ENCODE measurements around the gene C1orf216. TPM values are rescaled to one million over a fixed set of nuclear protein-coding genes. Genes with fewer than 3 reads are reported as not detected.
"Not testable (repeated sequence)": the region's sequence is repeated elsewhere in the genome, so short reads cannot be mapped to it uniquely, and the experiment has no call there.

Gene C1orf216
- total and polyA plus RNA-seq, 9 donors = 6.5 to 20.0 (median 12.1) TPM

DNA sequence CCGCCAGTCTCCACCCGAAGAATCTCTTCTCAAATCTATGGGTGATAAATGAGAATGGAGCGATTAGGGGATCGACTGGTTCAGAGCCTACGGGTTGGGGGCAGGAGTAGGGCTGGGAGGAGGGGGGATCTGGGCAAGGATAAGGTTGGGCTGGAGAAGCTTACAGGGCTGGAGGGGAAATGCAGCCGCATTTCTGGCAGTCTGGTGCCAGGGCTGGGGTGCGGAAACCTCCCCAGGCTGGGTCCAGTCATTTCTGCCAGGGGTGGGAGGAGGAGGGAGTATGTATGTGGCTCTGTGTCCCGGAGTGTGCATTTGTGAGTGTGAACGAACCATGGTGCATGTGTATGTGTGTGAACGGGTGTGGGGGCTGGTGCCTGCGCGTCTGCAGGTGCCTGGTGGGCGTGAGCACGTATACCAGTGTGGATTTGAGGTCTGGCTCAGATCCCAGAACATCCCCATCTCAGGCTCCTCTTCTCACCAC lies 10.2 kb downstream of the C1orf216 start:
- TF ChIP-seq POLR2A (IDR thresholded peaks at IDR 0.05) (no peak), EP300 (IDR thresholded peaks at IDR 0.05) (no peak)
- TF ChIP-seq, protein P1, sequence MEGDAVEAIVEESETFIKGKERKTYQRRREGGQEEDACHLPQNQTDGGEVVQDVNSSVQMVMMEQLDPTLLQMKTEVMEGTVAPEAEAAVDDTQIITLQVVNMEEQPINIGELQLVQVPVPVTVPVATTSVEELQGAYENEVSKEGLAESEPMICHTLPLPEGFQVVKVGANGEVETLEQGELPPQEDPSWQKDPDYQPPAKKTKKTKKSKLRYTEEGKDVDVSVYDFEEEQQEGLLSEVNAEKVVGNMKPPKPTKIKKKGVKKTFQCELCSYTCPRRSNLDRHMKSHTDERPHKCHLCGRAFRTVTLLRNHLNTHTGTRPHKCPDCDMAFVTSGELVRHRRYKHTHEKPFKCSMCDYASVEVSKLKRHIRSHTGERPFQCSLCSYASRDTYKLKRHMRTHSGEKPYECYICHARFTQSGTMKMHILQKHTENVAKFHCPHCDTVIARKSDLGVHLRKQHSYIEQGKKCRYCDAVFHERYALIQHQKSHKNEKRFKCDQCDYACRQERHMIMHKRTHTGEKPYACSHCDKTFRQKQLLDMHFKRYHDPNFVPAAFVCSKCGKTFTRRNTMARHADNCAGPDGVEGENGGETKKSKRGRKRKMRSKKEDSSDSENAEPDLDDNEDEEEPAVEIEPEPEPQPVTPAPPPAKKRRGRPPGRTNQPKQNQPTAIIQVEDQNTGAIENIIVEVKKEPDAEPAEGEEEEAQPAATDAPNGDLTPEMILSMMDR (IDR thresholded peaks at IDR 0.05) = no peak
- no peak for DNase-seq
- intact Hi-C loops (cut with DNase I) = no loop called here
- Histone ChIP-seq H3K4me3 (no peak overlapping the region), H3K27ac (no peak overlapping the region), H3K4me1 (ENCODE audit: insufficient read depth) (peaks cover 3% of the 10 kb centered on the region), H3K36me3 (no peaks in the 10 kb centered on the region), H3K27me3 (no peaks in the 10 kb centered on the region), H3K9me3 (no peaks in the 10 kb centered on the region)
- WGBS, 3 donors = 11 to 13% (median 12%) methylated on average over 14 of the region's 14 CpGs

DNA sequence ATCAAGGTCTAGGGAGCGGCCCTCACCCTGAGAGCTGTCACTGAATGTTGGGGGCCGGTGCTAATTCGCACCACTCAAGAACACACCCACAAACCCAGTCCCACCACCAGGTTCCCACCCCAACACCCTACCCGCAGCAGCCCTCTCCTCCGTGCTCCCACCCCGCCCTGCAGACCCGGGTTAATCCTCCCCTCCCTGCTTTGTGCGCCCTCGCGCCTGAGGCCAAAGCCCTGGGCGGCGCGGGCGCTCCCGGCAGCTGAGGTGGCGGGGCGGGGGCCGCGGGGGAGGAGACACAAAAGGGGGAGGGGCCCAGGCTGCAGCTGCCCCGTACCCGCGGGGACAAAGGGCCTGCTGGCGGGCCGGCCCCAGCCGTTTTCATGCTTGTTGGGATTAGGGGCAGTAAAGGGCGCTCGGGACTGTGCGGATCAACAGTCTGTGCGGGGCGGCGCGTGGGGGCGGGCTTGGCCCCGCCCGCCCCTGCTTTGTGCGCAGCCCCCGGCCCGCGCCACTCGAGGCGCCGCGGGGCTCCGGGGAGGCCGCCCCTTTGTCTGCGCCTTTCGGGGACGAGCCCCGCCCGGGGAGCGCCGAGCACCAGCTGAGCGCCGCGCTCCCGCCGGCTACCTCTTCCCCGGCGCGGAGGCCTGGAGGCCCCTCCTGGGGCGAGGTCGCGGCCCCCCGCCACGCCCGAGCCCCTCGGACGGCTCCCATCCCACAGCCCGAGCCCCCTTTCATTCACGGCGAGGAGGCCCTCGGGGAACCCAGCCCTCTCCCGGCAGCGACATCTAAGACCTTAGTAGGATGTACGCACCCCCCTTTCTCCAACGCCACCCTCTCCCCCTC lies 10.9 kb downstream of the C1orf216 start:
- Histone ChIP-seq H3K27me3 (no peaks in the 10 kb centered on the region), H3K4me1 (ENCODE audit: insufficient read depth) (peaks cover 3% of the 10 kb centered on the region), H3K4me3 (peak overlapping the region; percentile 19), H3K36me3 (no peaks in the 10 kb centered on the region), H3K27ac (no peak overlapping the region), H3K9me3 (no peaks in the 10 kb centered on the region)
- WGBS, 3 donors = 1 to 5% (median 2%) methylated on average over 34 to 76 of the region's 76 CpGs
- DNase-seq = no peak
- TF ChIP-seq POLR2A (IDR thresholded peaks at IDR 0.05) = no peak
- TF ChIP-seq, protein P1 (IDR thresholded peaks at IDR 0.05) = no peak
- no peak for TF ChIP-seq EP300 (IDR thresholded peaks at IDR 0.05)
- intact Hi-C loops (cut with DNase I) = no loop called here

- Histone ChIP-seq H3K27ac (no peak overlapping the region), H3K9me3 (no peaks in the 10 kb centered on the region), H3K4me1 (ENCODE audit: insufficient read depth) (peaks cover 3% of the 10 kb centered on the region), H3K27me3 (no peaks in the 10 kb centered on the region), H3K36me3 (no peaks in the 10 kb centered on the region), H3K4me3 (no peak overlapping the region)
- WGBS, 3 donors = 42 to 49% (median 49%) methylated on average over 28 to 29 of the region's 29 CpGs
- intact Hi-C loops (cut with DNase I) = no loop called here
- TF ChIP-seq POLR2A (IDR thresholded peaks at IDR 0.05) = no peak
- no peak for DNase-seq
Observed at GRCh38 chr1:35706846-35707600, 11.7 kb downstream of the C1orf216 start.

DNA sequence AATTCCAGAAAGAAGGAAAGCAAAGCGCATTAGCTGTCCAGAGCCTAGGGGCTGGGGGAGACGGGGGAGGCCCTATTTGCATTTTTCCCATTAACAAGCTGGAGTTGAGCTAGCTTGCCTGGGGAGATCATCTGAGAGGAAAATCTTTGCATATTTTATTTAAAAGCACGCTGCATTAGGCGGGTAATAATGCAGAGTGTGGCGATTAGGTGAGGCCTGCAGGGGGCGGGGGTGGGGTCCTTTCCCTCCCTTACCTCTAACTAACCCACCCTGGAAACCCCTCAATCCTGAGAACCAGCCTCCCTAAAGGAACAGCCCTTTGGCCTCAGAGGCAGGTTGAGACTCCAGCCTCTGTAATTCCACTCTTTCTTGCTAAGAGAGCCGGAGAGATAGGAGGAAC lies 16.2 kb downstream of the C1orf216 start:
- Histone ChIP-seq H3K4me3 (no peak overlapping the region), H3K9me3 (no peaks in the 10 kb centered on the region), H3K36me3 (no peaks in the 10 kb centered on the region), H3K4me1 (ENCODE audit: insufficient read depth) (peaks cover 2% of the 10 kb centered on the region), H3K27me3 (no peaks in the 10 kb centered on the region), H3K27ac (no peak overlapping the region)
- DNase-seq = no peak
- intact Hi-C loops (cut with DNase I) = no loop called here
- TF ChIP-seq, protein P1 (IDR thresholded peaks at IDR 0.05) = no peak
- TF ChIP-seq POLR2A (IDR thresholded peaks at IDR 0.05) = no peak
- TF ChIP-seq EP300 (IDR thresholded peaks at IDR 0.05) = no peak
- WGBS, 3 donors = 23 to 25% (median 23%) methylated on average over 7 of the region's 7 CpGs

GRCh38 chr1:35699152-35699551 lies 19.5 kb downstream of the C1orf216 start:
- H3K27me3 ChIP-seq; H3K9me3 ChIP-seq; intact Hi-C loops (cut with DNase I); H3K27ac ChIP-seq; DNase-seq; H3K4me3 ChIP-seq; H3K36me3 ChIP-seq; H3K4me1 ChIP-seq (ENCODE audit: insufficient read depth): not testable (repeated sequence)
- 87 to 100% (median 95%) methylated on average over 1 of the region's 1 CpG for WGBS, 3 donors
